ENCODE data around the gene PKNOX2.

DNA sequence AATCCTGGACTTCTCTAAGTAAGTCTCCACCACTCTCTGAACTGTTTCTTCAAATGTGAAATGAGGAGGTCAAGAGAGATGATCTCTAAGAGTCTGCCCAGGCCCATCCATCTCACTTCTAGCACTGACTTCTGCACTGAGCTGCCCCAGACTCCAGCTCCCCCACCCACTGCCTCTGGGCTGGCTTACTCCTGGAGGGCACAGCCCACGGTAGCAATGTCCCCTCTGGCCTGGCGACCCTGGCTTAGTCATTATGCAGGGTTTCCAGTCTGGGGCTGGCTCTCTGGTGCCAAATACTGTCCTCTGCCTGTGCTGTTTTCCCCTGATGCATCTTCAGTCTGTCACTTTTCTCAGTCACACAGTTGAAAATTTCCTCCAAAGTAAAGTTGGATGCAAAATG is 60.9 kb downstream of the PKNOX2 start:
- TF ChIP-seq, protein P1, sequence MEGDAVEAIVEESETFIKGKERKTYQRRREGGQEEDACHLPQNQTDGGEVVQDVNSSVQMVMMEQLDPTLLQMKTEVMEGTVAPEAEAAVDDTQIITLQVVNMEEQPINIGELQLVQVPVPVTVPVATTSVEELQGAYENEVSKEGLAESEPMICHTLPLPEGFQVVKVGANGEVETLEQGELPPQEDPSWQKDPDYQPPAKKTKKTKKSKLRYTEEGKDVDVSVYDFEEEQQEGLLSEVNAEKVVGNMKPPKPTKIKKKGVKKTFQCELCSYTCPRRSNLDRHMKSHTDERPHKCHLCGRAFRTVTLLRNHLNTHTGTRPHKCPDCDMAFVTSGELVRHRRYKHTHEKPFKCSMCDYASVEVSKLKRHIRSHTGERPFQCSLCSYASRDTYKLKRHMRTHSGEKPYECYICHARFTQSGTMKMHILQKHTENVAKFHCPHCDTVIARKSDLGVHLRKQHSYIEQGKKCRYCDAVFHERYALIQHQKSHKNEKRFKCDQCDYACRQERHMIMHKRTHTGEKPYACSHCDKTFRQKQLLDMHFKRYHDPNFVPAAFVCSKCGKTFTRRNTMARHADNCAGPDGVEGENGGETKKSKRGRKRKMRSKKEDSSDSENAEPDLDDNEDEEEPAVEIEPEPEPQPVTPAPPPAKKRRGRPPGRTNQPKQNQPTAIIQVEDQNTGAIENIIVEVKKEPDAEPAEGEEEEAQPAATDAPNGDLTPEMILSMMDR (IDR thresholded peaks at IDR 0.05) = no peak
- no peak for TF ChIP-seq POLR2A (IDR thresholded peaks at IDR 0.05)

Measured in lower leg skin (tissue), 3 donors.